Large intestine (tissue), 3 donors: ENCODE results near the gene GPR152. TPM values are rescaled to one million over a fixed set of nuclear protein-coding genes. Genes with fewer than 3 reads are reported as not detected.
A peak's percentile ranks its signal among the peaks of the same experiment; 100 is the strongest.
"Not testable (repeated sequence)": the region's sequence is repeated elsewhere in the genome, so short reads cannot be mapped to it uniquely, and the experiment has no call there.

Experiments used
- DNase-seq, 2 donors: peaks; one replicate each; pipeline versions ENCODE4 v3.0.0 to v3.0.0-alpha.2; 2013
- H3K27ac ChIP-seq: one replicate; pipeline ENCODE4 v1.5.1; 2013; ENCODE audit warnings: low read length
- H3K27me3 ChIP-seq: 2 replicates; pipeline ENCODE4 v1.6.1; 2013; ENCODE audit warnings: low read length; ENCODE audit not compliant: control insufficient read depth, insufficient read depth
- H3K36me3 ChIP-seq: 2 replicates; pipeline ENCODE4 v1.6.1; 2013; ENCODE audit warnings: low read length; ENCODE audit not compliant: control insufficient read depth, insufficient read depth
- H3K4me1 ChIP-seq: one replicate; pipeline ENCODE4 v1.6.1; 2013; ENCODE audit warnings: low read length; ENCODE audit not compliant: control insufficient read depth, insufficient read depth
- H3K4me3 ChIP-seq: one replicate; pipeline ENCODE4 v1.5.1; 2013; ENCODE audit warnings: low read length
- H3K9me3 ChIP-seq: one replicate; pipeline ENCODE4 v1.6.1; 2013; ENCODE audit warnings: mild to moderate bottlenecking, low read depth, low read length, moderate library complexity; ENCODE audit not compliant: control insufficient read depth
- WGBS: methylation state at CpG from one replicate; pipeline ENCODE4 v1.1.5; 2013; ENCODE audit warnings: low lambda C conversion rate; ENCODE audit not compliant: insufficient coverage; 5-methylcytosine and 5-hydroxymethylcytosine counted together
- polyA plus RNA-seq: library from polyadenylated mRNA; unstranded; fragments of 120-200 nt; gene quantifications from one replicate; pipeline ENCODE4 v1.2.1, GENCODE V29; 2013

Gene GPR152
- polyA plus RNA-seq, 1 donor: not detected

DNA sequence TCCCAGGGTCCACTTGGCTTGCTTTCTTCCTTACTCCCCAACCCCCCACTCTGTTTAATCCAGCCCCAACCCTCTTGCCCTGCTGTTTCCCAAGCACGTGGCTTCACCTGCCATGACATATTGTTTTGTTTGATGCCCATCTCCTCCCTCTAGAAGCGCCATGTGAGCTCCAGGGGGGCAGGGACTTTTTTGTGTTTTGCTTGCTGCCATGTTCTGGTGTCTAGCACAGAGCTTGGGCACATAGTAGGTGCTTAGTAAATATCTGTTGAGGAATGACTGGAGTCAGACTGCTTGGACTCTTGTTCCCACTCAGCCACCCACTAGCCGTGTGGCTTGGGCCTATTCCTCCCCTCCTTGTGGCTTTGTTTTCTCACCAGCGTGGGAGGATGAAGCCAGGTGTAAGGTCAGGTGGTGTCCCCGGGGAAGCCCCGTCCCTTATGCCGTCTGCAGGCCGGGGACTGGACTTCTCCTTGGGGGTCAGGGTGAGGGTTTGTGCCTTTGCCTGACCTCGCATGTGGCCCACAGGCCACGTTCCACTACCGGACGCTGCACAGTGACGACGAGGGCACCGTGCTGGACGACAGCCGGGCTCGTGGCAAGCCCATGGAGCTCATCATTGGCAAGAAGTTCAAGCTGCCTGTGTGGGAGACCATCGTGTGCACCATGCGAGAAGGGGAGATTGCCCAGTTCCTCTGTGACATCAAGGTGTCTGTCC, 34.1 kb upstream of the GPR152 start:
- WGBS: no CpG with 5 or more reads among the region's 20 CpGs
- peaks cover 4% of the 10 kb centered on the region for H3K9me3 ChIP-seq
- DNase-seq: no peak
- no peak overlapping the region for H3K4me3 ChIP-seq
- no peak overlapping the region for H3K27ac ChIP-seq
- no peaks in the 10 kb centered on the region for H3K27me3 ChIP-seq
- H3K36me3 ChIP-seq: peaks cover 39% of the 10 kb centered on the region
- H3K4me1 ChIP-seq: peaks cover 11% of the 10 kb centered on the region

- 100% methylated on average over 1 of the region's 7 CpGs for WGBS
- not testable (repeated sequence) for H3K27ac ChIP-seq, H3K27me3 ChIP-seq, H3K9me3 ChIP-seq, DNase-seq, H3K4me3 ChIP-seq
- peaks cover 32% of the 10 kb centered on the region for H3K36me3 ChIP-seq
- peaks cover 11% of the 10 kb centered on the region for H3K4me1 ChIP-seq
These were observed 33.4 kb upstream of the GPR152 start for GRCh38 chr11:67485873-67486361.

DNA sequence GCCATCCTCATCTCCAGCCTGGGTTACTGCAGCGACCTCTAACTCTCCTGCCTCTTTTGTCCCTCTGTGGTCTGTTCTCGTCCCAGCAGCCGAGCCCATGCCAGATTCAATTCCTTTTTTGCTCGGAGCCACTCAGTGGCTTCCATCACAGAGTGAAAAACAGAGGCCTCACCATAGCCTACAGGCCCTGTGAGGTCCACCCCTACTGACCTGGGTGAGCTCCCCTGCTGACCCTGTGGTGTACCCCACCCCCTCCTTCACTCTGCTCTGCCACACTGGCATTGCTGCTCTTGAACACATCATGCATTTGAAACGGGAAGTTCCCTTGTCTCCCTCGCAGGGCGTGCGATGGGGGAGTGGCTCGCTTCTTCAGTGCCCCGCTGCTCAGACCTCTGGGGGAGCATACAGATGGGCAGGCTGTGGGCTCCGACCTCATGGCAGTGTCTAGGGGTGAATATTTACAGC, 32.4 kb upstream of the GPR152 start:
- Histone ChIP-seq H3K36me3 (peaks cover 22% of the 10 kb centered on the region), H3K27ac (no peak overlapping the region), H3K27me3 (no peaks in the 10 kb centered on the region), H3K4me1 (peaks cover 11% of the 10 kb centered on the region), H3K9me3 (peaks cover 4% of the 10 kb centered on the region), H3K4me3 (no peak overlapping the region)
- no peak for DNase-seq
- no CpG with 5 or more reads among the region's 11 CpGs for WGBS

GRCh38 chr11:67483831-67484665, 31.5 kb upstream of the GPR152 start:
- Histone ChIP-seq H3K27ac (no peak overlapping the region), H3K4me1 (peaks cover 11% of the 10 kb centered on the region), H3K36me3 (peaks cover 14% of the 10 kb centered on the region), H3K27me3 (no peaks in the 10 kb centered on the region), H3K9me3 (peaks cover 4% of the 10 kb centered on the region), H3K4me3 (no peak overlapping the region)
- WGBS: 93% methylated on average over 3 of the region's 16 CpGs
- DNase-seq: no peak

DNA sequence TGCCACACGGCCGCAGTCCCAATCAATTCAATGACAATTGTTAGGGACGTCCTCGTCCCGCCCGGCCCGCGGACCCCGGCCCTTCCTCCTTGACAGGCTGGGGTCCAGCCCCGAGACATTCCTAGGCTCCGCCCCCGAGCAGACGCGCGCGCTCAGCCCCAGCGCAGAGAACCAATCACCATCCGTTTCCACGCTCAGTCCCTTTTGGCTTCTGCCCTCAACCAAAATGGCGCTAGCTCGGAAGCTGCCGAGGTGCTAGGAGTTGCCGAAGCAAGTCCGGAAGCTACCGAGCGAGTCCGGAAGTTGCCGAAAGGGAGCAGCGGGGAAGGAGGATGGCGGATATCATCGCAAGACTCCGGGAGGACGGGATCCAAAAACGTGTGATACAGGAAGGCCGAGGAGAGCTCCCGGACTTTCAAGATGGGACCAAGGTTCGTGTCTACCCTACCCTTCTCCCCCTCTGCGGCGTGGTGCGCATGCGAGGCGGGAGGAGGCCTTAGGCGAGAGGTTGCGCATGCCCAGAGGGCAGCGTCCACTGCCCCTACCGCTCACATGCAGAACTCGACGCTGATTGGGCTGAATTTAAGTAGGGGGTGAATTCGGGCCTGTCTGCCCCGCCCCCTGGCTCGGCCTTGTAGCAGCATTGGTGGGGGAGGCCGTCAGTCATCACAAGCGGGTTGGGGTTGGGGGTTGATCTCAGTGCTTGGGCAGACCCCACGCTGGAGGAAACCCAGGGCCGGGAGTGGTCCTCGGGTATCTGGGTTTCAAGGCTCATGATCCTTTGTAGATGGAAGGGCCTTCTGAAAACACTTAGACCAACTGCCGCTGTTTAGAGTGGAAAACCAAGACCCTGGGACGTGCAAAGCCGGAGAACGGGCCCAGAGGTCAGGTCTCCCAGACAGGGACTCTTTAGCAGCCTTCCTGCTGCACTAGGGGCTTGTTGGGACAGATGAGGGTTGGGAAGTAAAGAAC, 30.6 kb upstream of the GPR152 start, which contains the start of gene AIP:
Gene AIP (plus strand): TSS at position 200 of the 972 bp plus-strand sequence. CDS start 133 bp downstream, at position 333.
- no CpG with 5 or more reads among the region's 60 CpGs for WGBS
- Histone ChIP-seq H3K4me1 (peaks cover 11% of the 10 kb centered on the region), H3K4me3 (peak within 1 kb of the TSS; percentile 49), H3K27ac (peak within 1 kb of the TSS; percentile 53), H3K36me3 (peaks cover 10% of the 10 kb centered on the region), H3K27me3 (no peaks in the 10 kb centered on the region), H3K9me3 (peaks cover 4% of the 10 kb centered on the region)
- peak; percentile 98 to 99 for DNase-seq

- DNase-seq: no peak
- H3K9me3 ChIP-seq: peaks cover 4% of the 10 kb centered on the region
- no peaks in the 10 kb centered on the region for H3K27me3 ChIP-seq
- H3K4me1 ChIP-seq: peaks cover 11% of the 10 kb centered on the region
- H3K4me3 ChIP-seq: peak overlapping the region; percentile 49
- H3K36me3 ChIP-seq: peaks cover 3% of the 10 kb centered on the region
- whole genome bisulfite sequencing: 30% methylated on average over 4 of the region's 19 CpGs
- H3K27ac ChIP-seq: peak overlapping the region; percentile 53
These were observed 29.8 kb upstream of the GPR152 start for GRCh38 chr11:67482275-67482826.

GRCh38 chr11:67477344-67478050, 25.0 kb upstream of the GPR152 start:
- H3K36me3 ChIP-seq, H3K27me3 ChIP-seq, H3K9me3 ChIP-seq, H3K4me1 ChIP-seq, H3K27ac ChIP-seq, DNase-seq, H3K4me3 ChIP-seq: not testable (repeated sequence)
- WGBS: no CpG with 5 or more reads among the region's 16 CpGs

- WGBS: no CpG with 5 or more reads among the region's 10 CpGs
- H3K27ac ChIP-seq, H3K9me3 ChIP-seq, DNase-seq, H3K36me3 ChIP-seq, H3K4me3 ChIP-seq, H3K4me1 ChIP-seq, H3K27me3 ChIP-seq: not testable (repeated sequence)
These were observed 24.2 kb upstream of the GPR152 start for GRCh38 chr11:67476692-67477091.

GRCh38 chr11:67472882-67473281, 20.4 kb upstream of the GPR152 start:
- no peak overlapping the region for H3K4me3 ChIP-seq
- no peaks in the 10 kb centered on the region for H3K36me3 ChIP-seq
- H3K4me1 ChIP-seq: peaks cover 5% of the 10 kb centered on the region
- H3K27ac ChIP-seq: no peak overlapping the region
- no CpG with 5 or more reads among the region's 7 CpGs for WGBS
- H3K9me3 ChIP-seq: peaks cover 2% of the 10 kb centered on the region
- DNase-seq: no peak
- no peaks in the 10 kb centered on the region for H3K27me3 ChIP-seq
